ENCODE measurements around the gene KRT83.

Gene KRT83

DNA sequence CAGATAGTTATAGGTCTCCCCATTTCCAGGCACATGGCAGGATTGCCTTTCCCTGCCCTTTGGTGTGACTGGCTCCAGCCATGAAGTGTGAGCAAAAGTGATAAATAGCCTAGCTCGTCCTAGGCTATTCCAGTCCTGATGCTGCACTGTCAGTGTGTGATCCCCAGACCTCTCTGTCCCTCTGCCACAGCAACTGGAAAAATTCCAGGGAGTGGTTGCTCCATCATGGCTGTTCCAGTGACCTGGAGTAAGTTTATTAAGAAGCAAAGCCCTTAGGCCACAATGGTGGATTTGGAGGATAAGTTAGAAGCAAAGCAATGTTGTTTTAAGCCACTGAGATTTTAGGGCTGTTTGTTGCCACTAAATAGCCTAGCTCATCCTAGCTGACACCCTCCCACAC lies 9.8 kb upstream of the KRT83 start:
- DNase-seq, result no peak

DNA sequence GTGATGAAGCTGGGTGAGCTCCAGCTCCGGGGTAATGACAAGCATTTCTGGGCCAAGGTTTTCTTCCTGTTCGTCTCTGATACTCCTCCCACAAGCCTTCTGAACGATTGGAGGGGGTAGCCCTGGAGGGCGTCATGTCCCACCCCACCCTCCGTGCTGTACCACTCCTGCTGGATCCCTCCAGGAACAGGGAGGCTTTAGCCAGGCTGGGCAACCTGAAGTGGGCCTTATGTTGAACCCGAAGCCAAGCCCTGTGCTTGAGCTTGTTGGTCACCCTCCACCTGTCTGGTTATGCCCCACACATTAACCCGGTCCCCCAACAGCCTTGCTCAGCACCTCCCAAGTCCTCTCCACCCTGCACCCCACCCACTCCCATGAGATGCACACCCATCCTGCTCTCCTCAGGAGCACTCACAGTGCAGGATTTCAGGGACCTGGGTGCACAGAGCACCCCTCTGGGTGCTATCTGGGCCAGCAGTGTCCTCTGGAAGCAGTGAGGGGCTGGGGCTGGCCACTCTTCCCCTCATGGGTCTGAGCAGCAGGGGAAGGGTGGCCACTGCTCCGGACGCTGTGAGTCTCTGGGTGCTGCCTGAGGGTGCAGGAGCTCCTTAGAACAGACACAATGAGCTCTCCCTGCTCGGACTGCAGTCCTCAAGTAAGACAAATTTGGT lies 6.8 kb upstream of the KRT83 start:
- no peak for DNase-seq

DNA sequence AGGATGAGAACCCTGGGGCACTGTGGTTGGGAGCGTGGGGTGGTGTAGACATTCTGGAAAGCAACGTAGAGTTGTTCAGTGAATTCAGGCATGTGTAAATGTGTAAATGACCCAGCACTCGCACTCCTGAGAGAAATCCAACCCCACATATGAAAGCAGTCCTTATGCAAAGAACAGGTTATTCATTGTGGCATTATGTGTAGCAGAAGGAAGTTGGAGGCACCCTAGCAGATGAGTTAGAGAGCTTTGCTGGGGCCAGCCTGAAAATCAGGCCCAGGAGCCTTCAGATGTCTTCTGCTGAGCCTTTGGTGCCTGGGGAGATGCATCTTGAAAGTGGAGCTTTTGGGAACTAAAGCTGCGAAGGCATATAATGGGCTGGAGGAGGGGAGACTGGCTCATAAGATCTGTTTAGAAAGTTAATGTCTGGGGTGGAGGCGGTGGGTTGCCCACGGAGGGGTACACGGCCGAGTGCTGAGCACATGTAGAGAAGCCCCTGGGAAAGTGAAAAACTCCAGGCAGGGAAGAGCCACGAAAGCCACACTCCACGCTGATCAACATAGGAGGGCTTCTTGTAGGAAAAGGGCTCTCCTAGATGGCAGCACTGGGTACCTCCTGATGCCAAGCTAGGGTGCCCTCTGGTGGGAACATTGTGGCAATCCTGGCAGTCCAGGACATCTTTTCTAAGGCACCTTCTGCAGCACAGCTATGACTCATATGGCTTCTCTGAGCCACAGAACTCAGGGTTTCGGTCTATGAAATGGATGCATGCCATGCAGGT lies 6.0 kb upstream of the KRT83 start:
- DNase-seq, result peak; percentile 77 to 89

DNA sequence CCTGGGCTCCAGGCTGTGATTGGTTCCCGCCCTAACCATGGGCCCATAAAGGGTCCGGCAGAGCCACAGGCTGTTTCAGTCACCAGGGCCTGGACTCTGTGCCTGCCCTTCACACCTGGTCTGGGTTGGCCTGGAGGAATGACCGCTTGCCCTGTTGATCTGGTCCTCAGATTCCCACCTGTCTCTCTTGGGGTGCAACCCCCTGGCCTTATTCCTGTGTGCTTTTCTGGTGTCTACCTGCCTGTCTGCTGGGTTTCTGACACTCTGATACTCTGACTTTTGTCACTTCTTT lies 2.9 kb upstream of the KRT83 start:
- DNase-seq, result no peak

DNA sequence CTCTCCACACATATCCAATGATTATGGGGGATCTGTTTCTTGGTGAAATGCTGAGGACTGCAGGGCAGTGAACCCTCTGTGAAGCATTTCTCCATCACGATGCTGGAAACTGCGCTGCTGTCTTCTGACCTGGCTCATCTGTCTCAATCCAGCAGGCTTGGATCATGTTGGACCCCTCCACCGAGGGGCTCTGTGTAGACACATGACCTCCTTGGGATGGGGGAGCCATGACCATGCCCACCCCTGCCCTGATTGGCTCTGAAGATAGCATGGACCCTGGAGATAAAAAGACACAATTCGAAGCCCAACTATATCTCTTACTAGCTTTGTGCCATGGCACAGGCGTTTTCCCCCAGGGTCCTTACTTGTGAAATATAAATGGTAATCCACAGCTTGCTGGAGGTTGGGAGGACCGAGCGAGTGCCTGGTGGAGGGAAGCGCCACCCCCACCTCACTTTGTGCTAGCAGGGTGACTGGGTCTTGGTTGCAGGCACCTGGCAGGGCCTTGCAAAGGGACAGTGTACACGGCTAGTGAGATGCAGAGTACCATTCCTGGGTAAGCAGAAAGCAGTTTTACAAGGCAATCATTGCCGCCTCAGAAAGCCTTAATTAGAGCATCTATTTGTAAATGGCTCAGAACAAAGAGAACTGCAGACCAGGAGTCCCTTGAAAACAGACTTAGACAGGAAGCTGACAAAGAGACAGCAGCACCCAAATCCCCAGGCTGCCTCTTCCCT lies 2.4 kb upstream of the KRT83 start:
- DNase-seq, result no peak

DNA sequence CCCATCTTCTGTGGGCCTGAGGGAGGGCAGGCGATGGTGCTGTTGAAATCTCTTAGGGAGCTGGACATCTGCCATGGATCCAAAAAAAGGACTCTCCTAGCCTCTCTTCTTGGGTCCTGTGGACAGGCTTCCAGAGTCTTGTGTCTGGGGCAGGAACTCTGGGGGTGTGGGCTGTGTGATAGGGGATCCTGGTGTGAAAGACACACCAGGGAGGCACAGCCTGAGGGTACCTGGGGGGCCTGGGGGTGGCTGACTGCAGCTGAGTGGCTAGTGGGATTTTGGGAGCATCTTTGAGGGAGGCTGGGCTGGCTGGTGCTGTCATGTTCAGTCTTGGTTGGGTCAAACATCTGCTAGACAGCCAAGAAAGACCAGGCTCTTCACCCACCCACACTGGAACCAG lies 1.8 kb upstream of the KRT83 start:
- DNase-seq, result no peak

DNA sequence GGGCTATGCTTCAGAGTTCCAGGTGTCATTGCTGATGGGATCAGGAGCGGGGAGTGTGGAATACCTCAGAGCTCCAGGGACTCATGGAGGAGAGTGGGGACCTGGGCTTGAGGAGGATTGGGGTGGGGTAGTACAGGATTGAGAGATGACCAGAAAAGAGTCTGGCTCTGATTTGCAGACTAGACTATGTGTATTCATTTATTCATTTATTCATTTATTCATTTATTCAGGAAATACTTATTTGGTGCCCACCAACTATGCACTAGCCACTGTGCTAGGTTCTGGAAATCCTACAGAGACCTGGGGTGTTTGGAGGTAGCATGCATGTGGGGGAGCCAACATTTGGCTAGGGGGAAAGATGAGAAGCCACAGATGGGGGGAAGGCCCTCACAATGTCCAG lies 871 bp upstream of the KRT83 start:
- DNase-seq, result no peak

DNA sequence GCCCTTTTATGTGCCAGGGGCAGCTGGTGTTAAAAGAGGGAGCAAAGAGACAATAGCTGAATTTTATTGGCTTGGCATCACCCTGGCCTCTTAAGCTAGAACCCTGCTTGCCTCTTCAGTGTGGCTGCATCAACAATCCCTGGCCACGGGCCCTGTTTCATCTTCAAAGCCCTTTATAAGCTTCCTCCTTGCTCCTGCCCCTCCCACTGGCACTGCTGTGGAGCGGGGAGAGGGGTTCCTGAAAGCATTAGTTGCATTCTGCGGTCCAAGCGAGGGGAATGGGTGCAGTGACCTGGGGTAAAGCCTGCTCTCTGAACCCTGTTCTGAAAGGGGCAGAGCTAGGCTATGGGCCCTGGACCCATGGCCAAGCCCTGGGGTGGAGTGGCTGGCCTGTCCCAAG lies 220 bp upstream of the KRT83 start:
- no peak for DNase-seq

DNA sequence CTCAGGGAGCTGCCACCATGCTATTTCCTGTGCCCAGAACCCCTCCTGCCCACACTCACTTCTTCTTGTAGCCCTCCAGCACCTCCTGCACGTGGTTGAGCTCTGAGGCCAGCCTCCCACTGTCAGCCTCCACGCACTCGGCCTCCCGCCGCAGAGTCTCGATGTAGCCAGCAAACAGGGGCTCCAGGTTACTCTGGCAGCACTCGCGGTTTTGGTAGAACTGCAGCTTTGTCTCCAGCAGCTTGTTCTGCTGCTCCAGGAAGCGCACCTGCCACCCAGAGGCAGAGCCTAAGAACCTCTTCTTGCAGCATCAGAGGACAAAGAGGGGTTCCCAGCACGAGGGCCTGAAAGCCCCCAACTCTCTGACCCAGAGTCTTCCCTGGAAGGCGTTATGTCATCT lies 2.1 kb downstream of the KRT83 start:
- DNase-seq, result no peak

DNA sequence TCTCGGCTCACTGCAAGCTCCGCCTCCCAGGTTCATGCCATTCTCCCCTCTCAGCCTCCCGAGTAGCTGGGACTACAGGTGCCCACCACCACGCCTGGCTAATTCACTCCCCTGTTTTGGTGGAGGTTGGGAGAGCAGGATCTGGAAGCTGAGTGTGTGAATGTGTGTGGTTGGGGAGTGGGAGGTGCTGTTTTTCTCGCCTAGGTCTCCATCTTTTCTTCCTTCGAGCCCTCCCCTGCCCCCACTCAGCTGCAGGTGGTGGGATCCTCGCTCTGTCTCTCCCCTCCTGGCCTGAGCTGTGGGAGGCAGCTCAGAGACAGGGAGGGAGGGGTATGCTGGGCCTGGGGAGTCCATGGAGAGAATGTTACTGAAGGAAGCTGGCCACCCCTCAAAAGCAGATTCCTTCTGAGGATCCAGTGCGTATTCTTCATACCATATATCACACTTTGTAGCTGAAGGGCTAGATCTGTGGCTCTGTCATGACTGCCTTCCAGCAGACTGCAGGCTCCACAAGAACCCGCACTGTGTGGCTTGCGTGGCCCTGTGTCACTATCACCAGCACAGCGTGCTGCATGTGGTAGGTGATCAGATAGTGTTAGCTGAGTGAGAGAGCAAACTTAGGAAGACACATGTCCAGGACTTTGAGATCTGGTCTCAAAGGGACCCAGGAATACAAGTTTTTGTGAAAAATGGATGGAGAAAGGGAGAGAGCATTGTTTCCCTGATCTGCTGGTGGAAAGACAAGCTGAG lies 2.8 kb downstream of the KRT83 start:
- DNase-seq, result no peak

DNA sequence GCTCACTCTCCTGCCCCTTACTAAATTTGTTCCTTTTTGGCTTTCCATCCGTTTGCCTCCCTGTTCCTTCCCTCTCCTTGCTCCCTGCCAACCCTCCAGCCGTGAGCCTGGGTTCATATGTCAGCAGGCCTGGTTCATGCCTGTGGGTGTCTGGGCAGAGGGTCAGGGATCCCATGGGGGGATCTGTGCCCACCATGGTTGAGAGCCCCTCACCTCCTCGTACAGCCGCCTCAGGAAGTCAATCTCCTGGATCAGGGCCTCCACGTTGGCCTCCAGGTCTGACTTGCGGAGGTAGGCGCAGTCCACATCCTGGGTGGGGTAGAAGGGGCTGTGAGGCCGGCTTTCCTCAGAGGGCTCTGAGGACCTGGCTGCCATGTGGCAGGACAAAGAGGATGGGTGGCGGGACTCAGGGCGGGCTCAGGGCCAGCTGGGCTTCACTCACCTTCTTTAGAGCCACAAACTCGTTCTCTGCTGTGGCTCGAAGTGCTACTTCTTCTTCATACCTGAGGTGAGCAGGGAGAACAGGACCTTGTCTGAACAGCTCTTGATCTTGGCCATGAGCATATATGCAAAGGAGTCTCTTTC lies 3.6 kb downstream of the KRT83 start:
- no peak for DNase-seq

DNA sequence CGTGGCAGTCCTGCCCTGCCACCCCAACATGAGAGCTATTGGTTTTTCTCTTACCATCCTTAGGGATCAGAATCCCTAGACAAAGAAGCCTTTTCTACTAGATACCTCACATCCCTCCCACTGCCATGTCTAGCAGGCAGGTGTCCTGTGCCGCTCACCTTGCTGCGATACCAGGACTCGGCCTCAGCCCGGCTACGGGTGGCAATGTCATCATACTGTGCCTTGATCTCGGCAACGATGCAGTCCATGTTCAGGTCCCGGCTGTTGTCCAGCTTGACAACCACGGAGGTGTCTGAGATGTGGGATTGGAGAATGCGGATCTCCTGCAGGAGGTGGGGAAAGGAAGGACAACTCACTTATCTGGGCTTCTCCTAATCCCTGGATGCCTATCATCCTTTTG lies 4.5 kb downstream of the KRT83 start:
- no peak for DNase-seq

DNA sequence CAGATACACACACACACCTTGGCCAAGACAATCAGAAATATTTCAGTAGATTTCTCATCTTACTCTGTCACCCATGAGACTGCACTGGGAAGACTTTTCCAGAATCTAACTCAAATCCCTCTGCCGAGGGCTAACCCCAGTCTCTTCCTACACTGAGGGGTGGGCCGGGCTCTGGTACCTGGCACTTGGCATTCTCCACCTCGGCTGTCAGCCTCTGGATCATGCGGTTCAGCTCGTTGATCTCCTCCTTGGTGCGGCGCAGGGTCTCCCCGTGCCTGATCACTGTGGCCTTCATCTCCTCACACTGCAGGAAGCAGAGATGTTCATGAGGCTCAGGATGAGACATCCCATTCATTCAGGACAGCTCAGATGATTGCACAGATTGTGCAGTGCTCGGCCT lies 4.9 kb downstream of the KRT83 start:
- no peak for DNase-seq

DNA sequence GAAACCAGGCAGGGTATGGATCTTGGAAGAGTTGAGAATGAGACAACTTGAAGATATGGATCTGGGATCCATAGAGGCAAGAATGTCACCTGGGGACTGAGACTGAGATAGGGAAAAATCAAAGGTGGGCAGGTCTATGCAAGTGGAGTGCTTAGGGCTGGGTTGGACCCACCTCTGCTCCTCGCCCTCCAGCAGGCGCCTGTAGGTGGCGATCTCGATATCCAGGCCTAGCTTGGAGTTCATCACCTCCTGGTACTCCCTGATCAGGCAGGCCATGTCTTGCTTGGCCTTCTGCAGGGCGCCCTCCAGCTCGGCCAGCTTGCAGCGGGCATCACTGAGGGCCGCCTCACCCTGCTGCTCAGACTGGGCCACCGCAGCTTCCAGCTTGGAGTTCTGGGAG lies 5.5 kb downstream of the KRT83 start:
- peak; percentile 12 to 13 for DNase-seq

DNA sequence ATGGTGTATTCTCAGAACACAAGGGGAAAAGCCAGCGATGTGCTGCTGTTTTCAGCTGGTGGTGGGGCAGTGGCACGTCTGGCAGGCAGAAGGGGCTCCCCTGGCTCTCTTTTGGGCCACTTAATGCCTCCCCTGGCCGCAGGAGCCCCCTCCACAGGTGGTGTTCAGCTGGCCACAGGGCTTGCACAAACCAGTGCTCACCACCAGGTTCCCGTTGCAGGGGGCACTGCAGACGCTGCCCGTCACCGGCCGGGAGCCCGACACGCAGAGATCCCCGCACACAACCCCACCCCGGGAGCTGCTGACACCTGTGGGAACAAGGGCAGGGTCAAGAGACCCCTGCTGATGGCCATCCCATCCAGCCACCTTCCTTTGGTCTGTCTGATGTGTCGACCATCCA lies 6.7 kb downstream of the KRT83 start:
- no peak for DNase-seq

DNA sequence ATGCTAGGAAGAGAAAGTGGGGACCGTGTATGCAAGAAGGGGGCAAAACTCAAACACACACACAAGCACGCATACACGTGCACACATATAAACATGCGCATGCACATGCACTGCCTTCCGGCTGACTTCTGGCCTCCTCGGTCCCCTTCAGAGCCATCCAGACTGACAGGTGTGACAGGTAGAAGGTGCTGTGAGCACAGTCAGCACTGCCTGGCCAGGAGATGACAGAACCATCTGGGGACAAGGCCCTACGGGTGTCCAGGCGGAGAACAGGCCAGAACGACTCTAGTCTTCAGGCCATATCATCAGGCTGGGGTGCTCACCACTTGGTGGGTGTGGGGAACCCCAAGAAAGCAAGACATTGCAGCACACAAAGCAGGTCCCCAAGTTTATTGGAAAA lies 7.3 kb downstream of the KRT83 start:
- DNase-seq, result no peak

DNA sequence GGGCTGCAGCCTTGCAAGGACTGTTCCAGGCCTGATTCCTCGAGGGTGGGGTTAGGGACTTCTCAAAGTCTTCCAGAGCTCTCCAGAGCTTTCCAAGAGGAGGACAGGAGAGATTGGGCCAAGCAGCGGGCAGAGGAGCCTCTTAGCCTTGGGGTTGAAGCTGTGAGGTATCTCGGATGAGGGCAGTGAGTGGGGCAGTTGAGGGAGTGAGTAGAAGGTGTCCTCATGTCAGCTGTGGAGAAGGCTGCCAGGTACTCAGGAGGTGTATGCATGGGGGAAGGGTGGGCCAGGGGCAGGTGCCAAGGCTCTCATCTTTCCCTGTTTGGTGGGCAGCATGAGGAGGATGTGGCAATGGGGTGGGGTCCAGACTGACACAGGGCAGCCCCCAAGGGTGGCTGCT lies 7.7 kb downstream of the KRT83 start:
- no peak for DNase-seq

DNA sequence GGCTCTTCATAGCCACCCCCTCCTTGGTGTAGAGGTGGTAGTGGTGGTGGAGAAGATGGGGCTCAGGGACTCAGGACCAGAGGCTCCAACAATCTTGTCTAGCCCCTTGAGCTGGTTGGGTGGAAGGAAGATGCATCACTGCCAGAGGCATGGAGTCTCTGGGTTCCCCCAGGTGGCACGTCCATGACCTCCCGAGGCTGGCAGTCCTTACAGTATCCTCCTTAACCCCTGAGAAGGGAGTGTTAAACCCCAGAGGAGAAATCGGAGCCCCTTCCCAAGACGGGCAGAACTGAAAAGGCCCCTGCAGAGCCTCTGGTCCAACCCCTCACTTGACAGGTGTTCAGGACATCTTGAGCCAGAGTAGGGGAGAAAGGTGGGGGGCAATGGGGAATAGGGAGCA lies 9.1 kb downstream of the KRT83 start:
- DNase-seq, result no peak

DNA sequence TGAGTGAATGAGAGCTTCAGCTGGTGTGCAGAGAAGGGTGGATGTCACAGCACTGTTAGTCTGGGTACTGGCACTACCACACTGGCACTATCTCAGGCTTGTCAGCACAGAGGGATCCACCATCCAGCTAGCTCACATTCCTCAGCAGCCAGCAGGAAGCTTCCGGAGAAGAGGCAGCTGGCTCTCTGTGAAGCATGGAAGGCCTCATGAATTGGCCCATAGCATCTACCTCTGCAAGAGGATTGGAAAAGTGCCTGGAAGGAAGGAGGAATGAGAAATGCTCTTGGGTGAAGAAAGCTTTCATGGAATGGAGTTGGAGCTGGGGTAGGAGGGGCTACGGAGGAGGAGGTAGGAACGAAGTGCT lies 9.9 kb downstream of the KRT83 start:
- no peak for DNase-seq

DNA sequence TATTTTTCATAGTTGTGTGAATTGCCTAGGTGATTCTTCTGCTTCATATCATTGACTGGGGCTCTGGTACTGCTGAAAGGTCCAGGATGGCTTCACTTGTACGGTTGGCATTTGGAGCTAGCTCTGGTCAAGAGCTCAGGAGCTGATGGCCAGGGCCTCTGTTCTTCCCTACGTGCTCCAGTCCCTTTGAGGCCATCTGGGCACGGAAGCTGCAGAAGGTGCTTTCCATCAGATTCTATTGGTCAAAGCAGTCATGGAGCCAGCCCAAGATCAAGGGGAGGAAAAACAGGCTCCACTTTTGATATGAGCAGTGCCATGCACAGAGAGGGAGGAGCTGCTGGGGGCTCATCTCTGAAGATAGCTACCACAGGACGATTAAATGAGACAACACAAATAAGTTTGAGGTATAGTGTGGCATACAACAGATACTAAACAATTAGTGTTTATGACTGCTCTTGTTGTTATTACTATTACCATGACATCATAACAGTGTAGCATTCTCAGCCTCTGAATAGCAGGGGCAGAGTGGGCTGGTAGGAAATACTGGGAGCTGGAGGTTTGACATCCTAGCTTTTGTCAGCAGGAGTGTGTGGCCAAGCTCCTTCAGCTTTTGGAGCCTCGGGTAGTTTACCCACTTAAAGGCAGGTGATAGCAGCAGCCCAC lies 10.4 kb downstream of the KRT83 start:
- DNase-seq, result no peak

DNA sequence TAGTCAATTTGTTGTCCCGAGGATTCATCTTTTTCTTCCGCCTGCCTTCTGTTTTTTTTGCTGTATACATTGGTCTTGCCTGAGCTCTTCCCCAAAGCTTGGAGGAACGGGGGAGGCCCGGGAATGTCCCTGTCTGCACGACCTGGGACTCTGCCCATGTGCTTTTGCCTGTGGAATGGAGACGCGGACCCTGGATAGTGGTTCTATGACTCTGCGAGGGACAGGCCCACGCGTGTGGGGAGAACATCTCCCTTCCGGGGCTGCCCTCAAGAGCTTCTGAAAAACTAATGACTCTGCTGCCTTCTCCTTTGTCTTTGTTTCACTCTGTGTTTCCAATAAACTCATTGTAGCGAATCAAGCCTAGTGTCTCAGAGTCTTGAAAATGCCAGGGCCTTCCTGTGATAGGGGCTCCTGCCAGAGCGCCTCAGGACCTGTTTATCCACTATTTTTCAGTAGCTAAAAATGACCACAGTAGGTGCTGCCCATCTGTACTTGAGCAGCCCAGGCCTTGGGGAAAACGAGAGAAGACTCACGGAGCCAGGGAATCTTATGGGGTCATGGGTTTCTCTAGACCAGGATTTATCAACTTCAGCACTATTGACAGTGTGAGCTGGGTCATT lies 12.3 kb downstream of the KRT83 start:
- DNase-seq, result no peak

Measured in AML-193 (cell line).